Ishikawa (cell line): ENCODE measurements around the gene FMNL2.

ENCODE experiments used
- CREB1 ChIP-seq: IDR thresholded peaks from 2 replicates; pipeline ENCODE4 v1.6.1; 2012; ENCODE audit warnings: low read depth
- EGR1 ChIP-seq: IDR thresholded peaks from 2 replicates; pipeline ENCODE4 v1.6.1; 2012
- EP300 ChIP-seq: IDR thresholded peaks from 2 replicates; pipeline ENCODE4 v1.6.1; 2012; ENCODE audit warnings: borderline replicate concordance
- NFIC ChIP-seq: IDR thresholded peaks from 2 replicates; pipeline ENCODE4 v1.6.1; 2012
- TAF1 ChIP-seq: IDR thresholded peaks from 2 replicates; pipeline ENCODE4 v1.6.1; 2012; ENCODE audit warnings: low read depth, mild to moderate bottlenecking
- TEAD4 ChIP-seq: IDR thresholded peaks from 2 replicates; pipeline ENCODE4 v1.6.1; 2012
- YY1 ChIP-seq: IDR thresholded peaks from 2 replicates; pipeline ENCODE4 v1.6.1; 2012; ENCODE audit warnings: low read depth
- TF ChIP-seq, protein P1 (sequence below): IDR thresholded peaks from 2 replicates; pipeline ENCODE4 v1.6.1; 2012; ENCODE audit warnings: low read depth, mild to moderate bottlenecking
- TF ChIP-seq, protein P2 (sequence below): IDR thresholded peaks from 2 replicates; pipeline ENCODE4 v1.6.1; 2012
- TF ChIP-seq, protein P3 (sequence below): IDR thresholded peaks from 2 replicates; pipeline ENCODE4 v1.6.1; 2012

DNA sequence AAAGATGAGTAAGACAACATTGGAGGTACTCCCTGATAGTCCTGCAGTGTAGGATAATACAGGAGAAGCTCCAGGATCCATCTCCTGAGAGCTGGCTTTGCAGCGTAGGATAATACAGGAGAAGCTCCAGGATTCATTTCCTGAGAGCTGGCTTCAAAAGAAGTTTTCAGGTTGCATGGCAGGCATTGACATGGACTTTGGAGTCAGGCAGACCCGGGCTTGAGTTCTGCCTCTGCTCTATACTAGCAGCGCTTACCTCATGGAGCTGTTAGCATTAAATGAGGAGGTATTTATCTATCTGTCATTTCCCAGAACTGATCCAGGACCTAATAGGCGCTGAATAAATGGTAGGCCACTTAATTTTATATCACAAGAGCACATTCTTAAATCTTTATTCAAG lies 97.8 kb downstream of the FMNL2 start:
- no peak for TF ChIP-seq TAF1
- no peak for TF ChIP-seq NFIC
- TF ChIP-seq, protein P1, sequence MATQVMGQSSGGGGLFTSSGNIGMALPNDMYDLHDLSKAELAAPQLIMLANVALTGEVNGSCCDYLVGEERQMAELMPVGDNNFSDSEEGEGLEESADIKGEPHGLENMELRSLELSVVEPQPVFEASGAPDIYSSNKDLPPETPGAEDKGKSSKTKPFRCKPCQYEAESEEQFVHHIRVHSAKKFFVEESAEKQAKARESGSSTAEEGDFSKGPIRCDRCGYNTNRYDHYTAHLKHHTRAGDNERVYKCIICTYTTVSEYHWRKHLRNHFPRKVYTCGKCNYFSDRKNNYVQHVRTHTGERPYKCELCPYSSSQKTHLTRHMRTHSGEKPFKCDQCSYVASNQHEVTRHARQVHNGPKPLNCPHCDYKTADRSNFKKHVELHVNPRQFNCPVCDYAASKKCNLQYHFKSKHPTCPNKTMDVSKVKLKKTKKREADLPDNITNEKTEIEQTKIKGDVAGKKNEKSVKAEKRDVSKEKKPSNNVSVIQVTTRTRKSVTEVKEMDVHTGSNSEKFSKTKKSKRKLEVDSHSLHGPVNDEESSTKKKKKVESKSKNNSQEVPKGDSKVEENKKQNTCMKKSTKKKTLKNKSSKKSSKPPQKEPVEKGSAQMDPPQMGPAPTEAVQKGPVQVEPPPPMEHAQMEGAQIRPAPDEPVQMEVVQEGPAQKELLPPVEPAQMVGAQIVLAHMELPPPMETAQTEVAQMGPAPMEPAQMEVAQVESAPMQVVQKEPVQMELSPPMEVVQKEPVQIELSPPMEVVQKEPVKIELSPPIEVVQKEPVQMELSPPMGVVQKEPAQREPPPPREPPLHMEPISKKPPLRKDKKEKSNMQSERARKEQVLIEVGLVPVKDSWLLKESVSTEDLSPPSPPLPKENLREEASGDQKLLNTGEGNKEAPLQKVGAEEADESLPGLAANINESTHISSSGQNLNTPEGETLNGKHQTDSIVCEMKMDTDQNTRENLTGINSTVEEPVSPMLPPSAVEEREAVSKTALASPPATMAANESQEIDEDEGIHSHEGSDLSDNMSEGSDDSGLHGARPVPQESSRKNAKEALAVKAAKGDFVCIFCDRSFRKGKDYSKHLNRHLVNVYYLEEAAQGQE, result no peak
- TF ChIP-seq, protein P2, sequence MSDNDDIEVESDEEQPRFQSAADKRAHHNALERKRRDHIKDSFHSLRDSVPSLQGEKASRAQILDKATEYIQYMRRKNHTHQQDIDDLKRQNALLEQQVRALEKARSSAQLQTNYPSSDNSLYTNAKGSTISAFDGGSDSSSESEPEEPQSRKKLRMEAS, result no peak
- TF ChIP-seq TEAD4, result no peak
- TF ChIP-seq CREB1, result no peak
- TF ChIP-seq EP300, result no peak
- TF ChIP-seq YY1, result no peak
- TF ChIP-seq, protein P3, sequence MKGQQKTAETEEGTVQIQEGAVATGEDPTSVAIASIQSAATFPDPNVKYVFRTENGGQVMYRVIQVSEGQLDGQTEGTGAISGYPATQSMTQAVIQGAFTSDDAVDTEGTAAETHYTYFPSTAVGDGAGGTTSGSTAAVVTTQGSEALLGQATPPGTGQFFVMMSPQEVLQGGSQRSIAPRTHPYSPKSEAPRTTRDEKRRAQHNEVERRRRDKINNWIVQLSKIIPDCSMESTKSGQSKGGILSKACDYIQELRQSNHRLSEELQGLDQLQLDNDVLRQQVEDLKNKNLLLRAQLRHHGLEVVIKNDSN, result no peak
- no peak for TF ChIP-seq EGR1
